ENCODE results near the gene FALEC. TPM values are rescaled to one million over a fixed set of nuclear protein-coding genes. Genes with fewer than 3 reads are reported as not detected.
A peak's percentile ranks its signal among the peaks of the same experiment; 100 is the strongest.

FALEC gene
- total and polyA plus RNA-seq, 5 donors from 2014 or later: 0.42 TPM; not detected in 4

DNA sequence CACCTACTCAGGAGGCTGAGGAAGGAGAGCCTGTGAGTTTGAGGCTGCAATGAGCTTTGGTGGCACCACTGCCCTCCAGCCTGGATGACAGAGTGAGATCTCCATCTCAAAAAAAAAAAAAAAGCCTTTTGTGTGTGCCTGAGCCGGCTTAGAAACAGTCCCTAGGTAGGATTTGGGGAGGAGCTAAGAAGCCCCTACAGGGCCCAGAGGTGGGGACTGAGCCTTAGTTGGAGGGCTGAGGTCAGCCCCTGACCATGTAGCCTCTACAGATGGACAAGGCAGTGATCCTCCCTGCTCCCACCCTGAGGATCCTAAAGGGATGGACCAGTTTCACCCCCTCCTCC, 36.2 kb downstream of the FALEC start:
- H3K9me3 ChIP-seq (ENCODE audit: control insufficient read depth in 2 of 2, low read length in 2 of 2): no peaks in the 10 kb centered on the region
- no peak overlapping the region for H3K27ac Mint-ChIP-seq
- no peak for DNase-seq
- peaks cover 5% of the 10 kb centered on the region for H3K36me3 Mint-ChIP-seq
- H3K9me3 Mint-ChIP-seq: peaks cover 0 to 1% (median 0%) of the 10 kb centered on the region in 7 donors
- ATAC-seq (ENCODE audit: low read depth in 2 of 2): no peak
- no peak overlapping the region for H3K4me3 ChIP-seq (ENCODE audit: low read depth, low read length)
- H3K4me3 Mint-ChIP-seq: peak overlapping the region in 1 of 4 donors; percentile 37
- H3K27me3 ChIP-seq (ENCODE audit: control insufficient read depth, insufficient read depth, low read length): no peaks in the 10 kb centered on the region
- peaks cover 0 to 29% (median 13%) of the 10 kb centered on the region in 4 donors for H3K4me1 Mint-ChIP-seq
- peaks cover 43% of the 10 kb centered on the region for H3K27me3 Mint-ChIP-seq
- H3K4me1 ChIP-seq (ENCODE audit: control insufficient read depth, insufficient read depth, low read length, poor library complexity, severe bottlenecking): peaks cover 22% of the 10 kb centered on the region
- peaks cover 3% of the 10 kb centered on the region for H3K36me3 ChIP-seq (ENCODE audit: control insufficient read depth, insufficient read depth, low read length)
- no peak overlapping the region for H3K27ac ChIP-seq (ENCODE audit: insufficient read depth, low read length, poor library complexity, severe bottlenecking)

DNA sequence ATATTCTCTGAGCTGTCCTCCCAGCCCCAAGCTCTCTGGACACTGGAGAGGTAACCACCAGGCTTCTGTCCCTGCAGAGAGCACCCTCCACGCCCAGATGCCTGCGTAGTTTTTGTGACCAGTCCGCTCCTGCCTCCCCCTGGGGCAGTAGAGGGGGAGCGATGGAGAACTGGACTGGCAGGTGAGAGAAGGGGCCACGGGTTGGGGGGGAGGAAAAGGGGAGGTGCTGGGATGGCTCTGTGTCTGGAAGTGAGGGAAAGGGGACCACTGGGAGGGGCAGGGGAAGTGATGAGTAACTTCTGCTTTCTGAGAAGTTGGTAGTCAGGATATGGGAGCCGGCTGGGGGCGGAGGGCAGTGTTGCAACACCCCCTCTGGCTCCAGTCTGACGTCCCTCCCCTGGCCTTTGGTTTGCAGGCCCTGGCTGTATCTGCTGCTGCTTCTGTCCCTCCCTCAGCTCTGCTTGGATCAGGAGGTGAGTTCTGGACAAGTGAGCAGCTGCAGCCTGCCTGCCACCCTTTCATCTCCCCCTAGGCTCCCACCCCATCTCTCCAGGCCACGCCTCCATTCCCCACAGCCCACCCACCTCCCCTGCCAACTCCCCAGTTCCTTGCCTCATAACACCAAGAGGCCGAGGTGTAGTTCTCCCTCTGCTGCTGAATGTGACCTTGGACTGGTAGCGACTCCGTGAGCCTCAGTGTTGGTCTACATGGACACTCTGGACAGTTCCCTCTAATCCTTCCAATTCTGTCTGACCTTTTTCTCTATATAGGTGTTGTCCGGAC, 36.8 kb downstream of the FALEC start:
- Mint-ChIP-seq H3K9me3 (peaks cover 0 to 1% (median 0%) of the 10 kb centered on the region in 7 donors), H3K4me3 (peak overlapping the region in 2 of 4 donors; percentile 29 to 58), H3K27ac (peak overlapping the region in 1 of 3 donors; percentile 26), H3K27me3 (peaks cover 38% of the 10 kb centered on the region), H3K4me1 (peaks cover 0 to 29% (median 13%) of the 10 kb centered on the region in 4 donors), H3K36me3 (peaks cover 5% of the 10 kb centered on the region)
- Histone ChIP-seq H3K36me3 (ENCODE audit: control insufficient read depth, insufficient read depth, low read length) (peaks cover 3% of the 10 kb centered on the region), H3K9me3 (ENCODE audit: control insufficient read depth in 2 of 2, low read length in 2 of 2) (no peaks in the 10 kb centered on the region), H3K27me3 (ENCODE audit: control insufficient read depth, insufficient read depth, low read length) (no peaks in the 10 kb centered on the region), H3K4me1 (ENCODE audit: control insufficient read depth, insufficient read depth, low read length, poor library complexity, severe bottlenecking) (peaks cover 22% of the 10 kb centered on the region), H3K4me3 (ENCODE audit: low read depth, low read length) (no peak overlapping the region), H3K27ac (ENCODE audit: insufficient read depth, low read length, poor library complexity, severe bottlenecking) (no peak overlapping the region)
- ATAC-seq (ENCODE audit: low read depth in 2 of 2) (peak in 1 of 2 donors; percentile 8), DNase-seq (peak in 1 of 3 donors; percentile 28)

DNA sequence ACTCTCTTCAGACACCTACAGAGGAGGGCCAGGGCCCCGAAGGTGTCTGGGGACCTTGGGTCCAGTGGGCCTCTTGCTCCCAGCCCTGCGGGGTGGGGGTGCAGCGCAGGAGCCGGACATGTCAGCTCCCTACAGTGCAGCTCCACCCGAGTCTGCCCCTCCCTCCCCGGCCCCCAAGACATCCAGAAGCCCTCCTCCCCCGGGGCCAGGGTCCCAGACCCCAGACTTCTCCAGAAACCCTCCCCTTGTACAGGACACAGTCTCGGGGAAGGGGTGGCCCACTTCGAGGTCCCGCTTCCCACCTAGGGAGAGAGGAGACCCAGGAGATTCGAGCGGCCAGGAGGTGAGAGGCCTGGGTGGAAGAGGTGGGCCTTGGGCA, 37.3 kb downstream of the FALEC start:
- H3K4me1 ChIP-seq (ENCODE audit: control insufficient read depth, insufficient read depth, low read length, poor library complexity, severe bottlenecking): peaks cover 22% of the 10 kb centered on the region
- Mint-ChIP-seq H3K4me3 (peak overlapping the region in 1 of 4 donors; percentile 29), H3K27me3 (peaks cover 33% of the 10 kb centered on the region), H3K27ac (peak overlapping the region in 1 of 3 donors; percentile 61), H3K36me3 (peaks cover 5% of the 10 kb centered on the region), H3K9me3 (peaks cover 0 to under 1% (median 0%) of the 10 kb centered on the region in 7 donors), H3K4me1 (peaks cover 0 to 29% (median 13%) of the 10 kb centered on the region in 4 donors)
- no peaks in the 10 kb centered on the region for H3K9me3 ChIP-seq (ENCODE audit: control insufficient read depth in 2 of 2, low read length in 2 of 2)
- ATAC-seq (ENCODE audit: low read depth in 2 of 2) (no peak), DNase-seq (no peak)
- H3K36me3 ChIP-seq (ENCODE audit: control insufficient read depth, insufficient read depth, low read length): peaks cover 3% of the 10 kb centered on the region
- H3K4me3 ChIP-seq (ENCODE audit: low read depth, low read length): no peak overlapping the region
- no peaks in the 10 kb centered on the region for H3K27me3 ChIP-seq (ENCODE audit: control insufficient read depth, insufficient read depth, low read length)
- H3K27ac ChIP-seq (ENCODE audit: insufficient read depth, low read length, poor library complexity, severe bottlenecking): no peak overlapping the region

DNA sequence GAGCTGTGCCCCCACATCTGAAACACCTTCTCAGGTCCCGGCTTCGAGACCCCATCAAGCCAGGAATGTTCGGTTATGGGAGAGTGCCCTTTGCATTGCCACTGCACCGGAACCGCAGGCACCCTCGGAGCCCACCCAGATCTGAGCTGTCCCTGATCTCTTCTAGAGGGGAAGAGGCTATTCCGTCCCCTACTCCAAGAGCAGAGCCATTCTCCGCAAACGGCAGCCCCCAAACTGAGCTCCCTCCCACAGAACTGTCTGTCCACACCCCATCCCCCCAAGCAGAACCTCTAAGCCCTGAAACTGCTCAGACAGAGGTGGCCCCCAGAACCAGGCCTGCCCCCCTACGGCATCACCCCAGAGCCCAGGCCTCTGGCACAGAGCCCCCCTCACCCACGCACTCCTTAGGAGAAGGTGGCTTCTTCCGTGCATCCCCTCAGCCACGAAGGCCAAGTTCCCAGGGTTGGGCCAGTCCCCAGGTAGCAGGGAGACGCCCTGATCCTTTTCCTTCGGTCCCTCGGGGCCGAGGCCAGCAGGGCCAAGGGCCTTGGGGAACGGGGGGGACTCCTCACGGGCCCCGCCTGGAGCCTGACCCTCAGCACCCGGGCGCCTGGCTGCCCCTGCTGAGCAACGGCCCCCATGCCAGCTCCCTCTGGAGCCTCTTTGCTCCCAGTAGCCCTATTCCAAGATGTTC, 38.0 kb downstream of the FALEC start:
- Mint-ChIP-seq H3K4me3 (no peak overlapping the region), H3K9me3 (no peaks in the 10 kb centered on the region), H3K27ac (no peak overlapping the region), H3K27me3 (peaks cover 26% of the 10 kb centered on the region), H3K4me1 (peaks cover 0 to 26% (median 11%) of the 10 kb centered on the region in 4 donors), H3K36me3 (peaks cover 5% of the 10 kb centered on the region)
- Histone ChIP-seq H3K4me1 (ENCODE audit: control insufficient read depth, insufficient read depth, low read length, poor library complexity, severe bottlenecking) (peaks cover 19% of the 10 kb centered on the region), H3K36me3 (ENCODE audit: control insufficient read depth, insufficient read depth, low read length) (peaks cover 3% of the 10 kb centered on the region), H3K9me3 (ENCODE audit: control insufficient read depth in 2 of 2, low read length in 2 of 2) (no peaks in the 10 kb centered on the region), H3K27ac (ENCODE audit: insufficient read depth, low read length, poor library complexity, severe bottlenecking) (no peak overlapping the region), H3K4me3 (ENCODE audit: low read depth, low read length) (no peak overlapping the region), H3K27me3 (ENCODE audit: control insufficient read depth, insufficient read depth, low read length) (no peaks in the 10 kb centered on the region)
- DNase-seq: no peak
- ATAC-seq (ENCODE audit: low read depth in 2 of 2): no peak

DNA sequence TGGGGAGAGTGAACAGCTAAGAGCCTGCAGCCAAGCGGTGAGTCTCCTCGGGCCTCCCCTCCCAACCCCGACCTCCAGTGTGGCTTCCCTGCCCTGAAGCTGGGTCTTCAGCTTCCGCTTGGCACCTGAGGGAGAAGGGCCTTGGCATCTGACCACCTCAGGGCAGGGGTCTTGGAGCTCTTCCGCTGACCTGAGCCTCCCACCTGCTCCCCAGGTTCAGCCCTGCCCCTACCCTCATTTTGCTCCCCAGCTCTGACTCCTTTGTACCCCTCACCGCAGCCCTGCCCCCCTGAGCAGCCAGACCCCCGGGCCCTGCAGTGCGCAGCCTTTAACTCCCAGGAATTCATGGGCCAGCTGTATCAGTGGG, 38.5 kb downstream of the FALEC start:
- Mint-ChIP-seq H3K27me3 (peaks cover 24% of the 10 kb centered on the region), H3K4me3 (no peak overlapping the region), H3K36me3 (peaks cover 5% of the 10 kb centered on the region), H3K9me3 (no peaks in the 10 kb centered on the region), H3K27ac (no peak overlapping the region), H3K4me1 (peaks cover 0 to 25% (median 9%) of the 10 kb centered on the region in 4 donors)
- no peak for ATAC-seq (ENCODE audit: low read depth in 2 of 2)
- Histone ChIP-seq H3K4me1 (ENCODE audit: control insufficient read depth, insufficient read depth, low read length, poor library complexity, severe bottlenecking) (peaks cover 15% of the 10 kb centered on the region), H3K4me3 (ENCODE audit: low read depth, low read length) (no peak overlapping the region), H3K27me3 (ENCODE audit: control insufficient read depth, insufficient read depth, low read length) (no peaks in the 10 kb centered on the region), H3K36me3 (ENCODE audit: control insufficient read depth, insufficient read depth, low read length) (peaks cover 3% of the 10 kb centered on the region), H3K27ac (ENCODE audit: insufficient read depth, low read length, poor library complexity, severe bottlenecking) (no peak overlapping the region), H3K9me3 (ENCODE audit: control insufficient read depth in 2 of 2, low read length in 2 of 2) (no peaks in the 10 kb centered on the region)
- DNase-seq: no peak

- H3K4me3 Mint-ChIP-seq: peak overlapping the region in 1 of 4 donors; percentile 40
- Histone ChIP-seq H3K4me1 (ENCODE audit: control insufficient read depth, insufficient read depth, low read length, poor library complexity, severe bottlenecking) (peaks cover 16% of the 10 kb centered on the region), H3K27me3 (ENCODE audit: control insufficient read depth, insufficient read depth, low read length) (no peaks in the 10 kb centered on the region), H3K9me3 (ENCODE audit: control insufficient read depth in 2 of 2, low read length in 2 of 2) (no peaks in the 10 kb centered on the region), H3K4me3 (ENCODE audit: low read depth, low read length) (no peak overlapping the region), H3K27ac (ENCODE audit: insufficient read depth, low read length, poor library complexity, severe bottlenecking) (no peak overlapping the region), H3K36me3 (ENCODE audit: control insufficient read depth, insufficient read depth, low read length) (peaks cover 3% of the 10 kb centered on the region)
- DNase-seq (no peak), ATAC-seq (ENCODE audit: low read depth in 2 of 2) (no peak)
- H3K36me3 Mint-ChIP-seq: peaks cover 5% of the 10 kb centered on the region
- peaks cover 4 to 28% (median 15%) of the 10 kb centered on the region in 4 donors for H3K4me1 Mint-ChIP-seq
- no peaks in the 10 kb centered on the region for H3K9me3 Mint-ChIP-seq
- peak overlapping the region in 1 of 3 donors; percentile 72 for H3K27ac Mint-ChIP-seq
- H3K27me3 Mint-ChIP-seq: peaks cover 16% of the 10 kb centered on the region
These were observed 39.8 kb downstream of the FALEC start for GRCh38 chr1:150555198-150555970.

DNA sequence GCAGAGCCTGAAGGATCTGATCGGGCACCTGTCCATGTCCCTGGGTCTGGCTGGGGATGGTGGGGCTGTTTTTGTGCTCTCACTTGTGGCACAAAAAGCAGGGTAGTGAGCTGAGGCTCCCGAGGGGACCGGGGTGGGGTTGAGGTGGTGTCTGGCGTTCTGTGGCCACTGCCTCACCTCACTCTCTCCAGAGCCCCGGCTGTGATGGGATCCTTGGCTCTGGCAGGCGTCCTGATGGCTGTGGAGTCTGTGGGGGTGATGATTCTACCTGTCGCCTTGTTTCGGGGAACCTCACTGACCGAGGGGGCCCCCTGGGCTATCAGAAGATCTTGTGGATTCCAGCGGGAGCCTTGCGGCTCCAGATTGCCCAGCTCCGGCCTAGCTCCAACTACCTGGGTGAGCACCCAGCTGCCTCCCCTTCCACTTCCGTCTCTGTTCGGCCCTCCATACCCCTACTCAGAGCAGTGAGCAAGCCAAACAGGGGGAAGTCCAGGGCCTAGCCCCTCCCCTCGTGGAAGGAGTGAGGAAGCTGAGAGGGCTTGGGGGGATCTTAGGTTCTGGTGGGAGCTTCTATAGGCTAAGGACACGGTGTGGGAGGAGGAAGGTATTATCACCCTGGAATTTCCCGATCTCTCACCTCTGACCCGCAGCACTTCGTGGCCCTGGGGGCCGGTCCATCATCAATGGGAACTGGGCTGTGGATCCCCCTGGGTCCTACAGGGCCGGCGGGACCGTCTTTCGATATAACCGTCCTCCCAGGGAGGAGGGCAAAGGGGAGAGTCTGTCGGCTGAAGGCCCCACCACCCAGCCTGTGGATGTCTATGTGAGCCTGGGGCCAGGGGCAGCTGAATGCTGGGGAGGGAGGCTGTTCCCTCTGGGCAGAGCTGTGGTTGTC, 40.7 kb downstream of the FALEC start:
- no peaks in the 10 kb centered on the region for H3K9me3 Mint-ChIP-seq
- no peak for DNase-seq
- no peak overlapping the region for H3K27ac ChIP-seq (ENCODE audit: insufficient read depth, low read length, poor library complexity, severe bottlenecking)
- peak overlapping the region in 1 of 4 donors; percentile 40 for H3K4me3 Mint-ChIP-seq
- peaks cover 22% of the 10 kb centered on the region for H3K4me1 ChIP-seq (ENCODE audit: control insufficient read depth, insufficient read depth, low read length, poor library complexity, severe bottlenecking)
- ATAC-seq (ENCODE audit: low read depth in 2 of 2): no peak
- no peak overlapping the region for H3K4me3 ChIP-seq (ENCODE audit: low read depth, low read length)
- no peaks in the 10 kb centered on the region for H3K9me3 ChIP-seq (ENCODE audit: control insufficient read depth in 2 of 2, low read length in 2 of 2)
- no peak overlapping the region for H3K27ac Mint-ChIP-seq
- H3K36me3 Mint-ChIP-seq: peaks cover 5% of the 10 kb centered on the region
- peaks cover 4 to 28% (median 16%) of the 10 kb centered on the region in 4 donors for H3K4me1 Mint-ChIP-seq
- H3K36me3 ChIP-seq (ENCODE audit: control insufficient read depth, insufficient read depth, low read length): peaks cover 3% of the 10 kb centered on the region
- H3K27me3 Mint-ChIP-seq: peaks cover 8% of the 10 kb centered on the region
- H3K27me3 ChIP-seq (ENCODE audit: control insufficient read depth, insufficient read depth, low read length): no peaks in the 10 kb centered on the region

Measured in CD4-positive, CD25-positive, alpha-beta regulatory T cell (primary cell).